22Rv1 (cell line): Measurements from ENCODE around the gene KLHL7.

Source experiments
- ZFX ChIP-seq: fragments of 450-650 bp; IDR thresholded peaks from 2 replicates; pipeline ENCODE4 v1.6.1; 2017; ENCODE audit warnings: antibody characterized with exemption, borderline replicate concordance
- TF ChIP-seq, protein P1 (sequence below): fragments of 450-650 bp; IDR thresholded peaks from 2 replicates; pipeline ENCODE4 v1.5.1; 2017; ENCODE audit warnings: mild to moderate bottlenecking

DNA sequence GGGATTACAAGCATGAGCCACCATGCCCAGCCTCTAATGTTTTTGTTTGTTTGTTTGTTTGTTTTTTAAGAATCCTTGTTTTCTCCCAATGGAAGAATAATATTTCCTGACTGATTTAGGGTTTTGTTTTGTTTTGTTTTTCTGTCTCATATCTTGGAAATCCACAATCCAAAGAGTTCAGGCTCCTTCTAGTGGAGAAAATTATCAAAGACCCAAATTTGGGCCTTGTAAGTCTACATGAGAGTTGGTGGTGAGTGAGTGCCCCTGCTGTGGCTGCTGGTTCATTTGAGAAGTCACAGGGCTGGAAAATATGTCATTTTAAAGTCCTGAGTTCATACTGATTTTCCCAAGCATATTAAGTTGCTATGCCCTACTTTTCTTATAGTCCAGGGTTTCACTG lies 33.5 kb upstream of the KLHL7 start:
- TF ChIP-seq, protein P1, sequence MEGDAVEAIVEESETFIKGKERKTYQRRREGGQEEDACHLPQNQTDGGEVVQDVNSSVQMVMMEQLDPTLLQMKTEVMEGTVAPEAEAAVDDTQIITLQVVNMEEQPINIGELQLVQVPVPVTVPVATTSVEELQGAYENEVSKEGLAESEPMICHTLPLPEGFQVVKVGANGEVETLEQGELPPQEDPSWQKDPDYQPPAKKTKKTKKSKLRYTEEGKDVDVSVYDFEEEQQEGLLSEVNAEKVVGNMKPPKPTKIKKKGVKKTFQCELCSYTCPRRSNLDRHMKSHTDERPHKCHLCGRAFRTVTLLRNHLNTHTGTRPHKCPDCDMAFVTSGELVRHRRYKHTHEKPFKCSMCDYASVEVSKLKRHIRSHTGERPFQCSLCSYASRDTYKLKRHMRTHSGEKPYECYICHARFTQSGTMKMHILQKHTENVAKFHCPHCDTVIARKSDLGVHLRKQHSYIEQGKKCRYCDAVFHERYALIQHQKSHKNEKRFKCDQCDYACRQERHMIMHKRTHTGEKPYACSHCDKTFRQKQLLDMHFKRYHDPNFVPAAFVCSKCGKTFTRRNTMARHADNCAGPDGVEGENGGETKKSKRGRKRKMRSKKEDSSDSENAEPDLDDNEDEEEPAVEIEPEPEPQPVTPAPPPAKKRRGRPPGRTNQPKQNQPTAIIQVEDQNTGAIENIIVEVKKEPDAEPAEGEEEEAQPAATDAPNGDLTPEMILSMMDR = no peak
- TF ChIP-seq ZFX = no peak
